Suprapubic skin (tissue), 3 donors: ENCODE results near the gene DIP2C.

Source experiments
- POLR2AphosphoS5 ChIP-seq, 3 donors: sonication (generic); formaldehyde crosslinking; IDR thresholded peaks; one replicate each; pipeline ENCODE4 v1.6.1; 2017; ENCODE audit warnings: antibody characterized with exemption in 3 of 3
- TF ChIP-seq, protein P1 (sequence below), 2 donors: fragments of 200-600 bp in 1 of 2; fragments of 450-650 bp in 1 of 2; sonication (generic) in 1 of 2; IDR thresholded peaks; one replicate each; pipeline ENCODE4 v1.5.1; 2016 to 2019; ENCODE audit warnings: antibody characterized with exemption in 2 of 2, mild to moderate bottlenecking in 1 of 2, moderate library complexity in 1 of 2

DNA sequence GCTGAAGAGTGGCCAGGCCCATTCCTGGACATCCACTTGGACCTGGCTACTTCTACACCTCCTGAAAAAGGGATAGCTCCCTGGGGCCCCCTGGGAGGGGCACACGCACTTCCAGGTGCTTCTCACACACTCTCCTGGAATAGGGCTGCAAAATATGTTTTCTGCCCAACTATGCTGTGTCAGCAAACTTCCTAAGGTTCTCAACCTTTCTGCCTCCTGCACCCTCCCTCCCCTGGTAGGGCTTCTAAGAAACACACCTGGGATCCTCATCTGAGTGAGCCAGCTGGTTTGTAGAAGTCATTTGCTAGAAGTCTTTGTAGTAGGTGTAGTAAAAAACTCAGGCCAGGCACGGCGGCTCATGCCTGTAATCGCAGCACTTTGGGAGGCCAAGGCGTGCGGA lies 417.7 kb downstream of the DIP2C start:
- no peak for TF ChIP-seq POLR2AphosphoS5 (IDR thresholded peaks at IDR 0.05)
- TF ChIP-seq, protein P1, sequence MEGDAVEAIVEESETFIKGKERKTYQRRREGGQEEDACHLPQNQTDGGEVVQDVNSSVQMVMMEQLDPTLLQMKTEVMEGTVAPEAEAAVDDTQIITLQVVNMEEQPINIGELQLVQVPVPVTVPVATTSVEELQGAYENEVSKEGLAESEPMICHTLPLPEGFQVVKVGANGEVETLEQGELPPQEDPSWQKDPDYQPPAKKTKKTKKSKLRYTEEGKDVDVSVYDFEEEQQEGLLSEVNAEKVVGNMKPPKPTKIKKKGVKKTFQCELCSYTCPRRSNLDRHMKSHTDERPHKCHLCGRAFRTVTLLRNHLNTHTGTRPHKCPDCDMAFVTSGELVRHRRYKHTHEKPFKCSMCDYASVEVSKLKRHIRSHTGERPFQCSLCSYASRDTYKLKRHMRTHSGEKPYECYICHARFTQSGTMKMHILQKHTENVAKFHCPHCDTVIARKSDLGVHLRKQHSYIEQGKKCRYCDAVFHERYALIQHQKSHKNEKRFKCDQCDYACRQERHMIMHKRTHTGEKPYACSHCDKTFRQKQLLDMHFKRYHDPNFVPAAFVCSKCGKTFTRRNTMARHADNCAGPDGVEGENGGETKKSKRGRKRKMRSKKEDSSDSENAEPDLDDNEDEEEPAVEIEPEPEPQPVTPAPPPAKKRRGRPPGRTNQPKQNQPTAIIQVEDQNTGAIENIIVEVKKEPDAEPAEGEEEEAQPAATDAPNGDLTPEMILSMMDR (IDR thresholded peaks at IDR 0.05), result no peak
